Measurements from ENCODE around the gene YY1.

- TF ChIP-seq, protein P1, sequence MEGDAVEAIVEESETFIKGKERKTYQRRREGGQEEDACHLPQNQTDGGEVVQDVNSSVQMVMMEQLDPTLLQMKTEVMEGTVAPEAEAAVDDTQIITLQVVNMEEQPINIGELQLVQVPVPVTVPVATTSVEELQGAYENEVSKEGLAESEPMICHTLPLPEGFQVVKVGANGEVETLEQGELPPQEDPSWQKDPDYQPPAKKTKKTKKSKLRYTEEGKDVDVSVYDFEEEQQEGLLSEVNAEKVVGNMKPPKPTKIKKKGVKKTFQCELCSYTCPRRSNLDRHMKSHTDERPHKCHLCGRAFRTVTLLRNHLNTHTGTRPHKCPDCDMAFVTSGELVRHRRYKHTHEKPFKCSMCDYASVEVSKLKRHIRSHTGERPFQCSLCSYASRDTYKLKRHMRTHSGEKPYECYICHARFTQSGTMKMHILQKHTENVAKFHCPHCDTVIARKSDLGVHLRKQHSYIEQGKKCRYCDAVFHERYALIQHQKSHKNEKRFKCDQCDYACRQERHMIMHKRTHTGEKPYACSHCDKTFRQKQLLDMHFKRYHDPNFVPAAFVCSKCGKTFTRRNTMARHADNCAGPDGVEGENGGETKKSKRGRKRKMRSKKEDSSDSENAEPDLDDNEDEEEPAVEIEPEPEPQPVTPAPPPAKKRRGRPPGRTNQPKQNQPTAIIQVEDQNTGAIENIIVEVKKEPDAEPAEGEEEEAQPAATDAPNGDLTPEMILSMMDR (IDR thresholded peaks at IDR 0.05) = no peak
- TF ChIP-seq POLR2AphosphoS5 (IDR thresholded peaks at IDR 0.05) (no peak), POLR2A (IDR thresholded peaks at IDR 0.05) (no peak)
Measured at GRCh38 chr14:100203962-100204834, 34.7 kb upstream of the YY1 start.
